Stimulated activated CD8-positive, alpha-beta memory T cell treated with anti-CD3 and anti-CD28 coated beads, Interleukin-15, amount 100 ng/mL, for 24 hours (primary cell): ENCODE measurements around the gene PBLD.
"Not testable (repeated sequence)": the region's sequence is repeated elsewhere in the genome, so short reads cannot be mapped to it uniquely, and the experiment has no call there.

Experiments used
- DNase-seq: peaks from one replicate; pipeline ENCODE4 v3.0.0-alpha.2; 2020; ENCODE audit warnings: low read depth

Gene PBLD

DNA sequence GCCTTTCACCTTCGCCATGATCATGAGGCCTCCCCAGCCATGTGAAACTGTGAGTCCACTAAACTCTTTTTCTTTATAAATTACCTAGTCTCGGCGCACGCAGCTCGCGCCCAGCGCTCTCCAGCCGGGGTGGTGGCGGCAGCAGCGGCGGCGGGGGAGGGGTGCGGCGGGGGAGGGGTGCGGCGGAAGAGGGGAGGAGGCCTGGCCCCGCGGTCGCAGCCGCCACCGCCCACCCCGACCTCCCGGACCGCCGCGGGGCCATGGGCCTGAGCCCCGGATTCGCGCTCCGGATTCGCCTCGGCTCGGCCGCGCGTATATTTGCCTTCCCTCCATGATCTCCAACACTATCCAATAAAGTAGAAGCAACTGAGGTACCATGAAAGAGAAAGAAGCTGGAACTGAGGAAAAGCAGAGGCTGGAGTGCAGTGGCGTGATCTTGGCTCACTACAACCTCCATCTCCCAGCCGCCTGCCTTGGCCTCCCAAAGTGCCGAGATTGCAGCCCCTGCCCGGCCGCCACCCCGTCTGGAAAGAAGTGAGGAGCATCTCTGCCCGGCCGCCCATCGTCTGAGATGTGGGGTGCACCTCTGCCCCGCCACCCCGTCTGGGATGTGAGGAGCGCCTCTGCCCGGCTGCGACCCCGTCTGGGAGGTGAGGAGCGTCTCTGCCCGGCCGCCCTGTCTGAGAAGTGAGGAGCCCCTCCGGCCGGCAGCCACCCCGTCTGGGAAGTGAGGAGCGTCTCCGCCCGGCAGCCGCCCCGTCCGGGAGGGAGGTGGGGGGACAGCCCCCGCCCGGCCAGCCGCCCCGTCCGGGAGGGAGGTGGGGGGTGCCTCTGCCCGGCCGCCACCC is 53.6 kb downstream of the PBLD start:
- not testable (repeated sequence) for DNase-seq

DNA sequence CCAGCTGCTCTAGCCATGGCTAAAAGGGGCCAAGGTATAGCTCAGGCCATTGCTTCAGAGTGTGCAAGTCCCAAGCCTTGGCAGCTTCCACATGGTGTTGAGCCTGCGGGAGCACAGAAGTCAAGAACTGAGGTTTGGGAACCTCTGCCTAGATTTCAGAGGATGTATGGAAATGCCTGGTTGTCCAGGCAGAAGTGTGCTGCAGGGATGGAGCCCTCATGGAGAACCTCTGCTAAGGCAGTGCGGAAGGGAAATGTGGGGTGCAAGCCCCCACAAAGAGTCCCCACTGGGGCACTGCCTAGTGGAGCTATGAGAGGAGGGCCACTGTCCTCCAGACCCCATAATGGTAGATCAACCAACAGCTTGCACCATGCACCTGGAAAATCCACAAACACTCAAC is 54.9 kb downstream of the PBLD start:
- not testable (repeated sequence) for DNase-seq

DNA sequence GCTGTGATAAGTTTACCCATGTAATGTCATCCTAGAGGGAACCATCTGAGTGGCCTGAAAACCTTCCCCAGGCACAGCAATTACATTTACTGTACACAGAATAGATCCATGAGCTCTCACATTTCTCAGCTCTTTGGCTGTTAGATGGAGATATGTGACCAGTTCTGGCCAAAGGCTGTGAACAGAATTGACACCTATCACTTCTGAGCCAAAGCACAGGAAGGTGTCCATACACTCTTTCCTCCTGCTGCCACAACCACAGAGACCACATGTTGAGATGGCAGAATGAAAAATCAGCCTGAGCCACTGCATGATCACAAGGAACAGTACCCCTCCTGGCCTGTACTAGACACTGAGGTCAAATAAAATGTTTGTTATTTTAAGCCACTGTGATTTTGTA is 56.5 kb downstream of the PBLD start:
- no peak for DNase-seq

DNA sequence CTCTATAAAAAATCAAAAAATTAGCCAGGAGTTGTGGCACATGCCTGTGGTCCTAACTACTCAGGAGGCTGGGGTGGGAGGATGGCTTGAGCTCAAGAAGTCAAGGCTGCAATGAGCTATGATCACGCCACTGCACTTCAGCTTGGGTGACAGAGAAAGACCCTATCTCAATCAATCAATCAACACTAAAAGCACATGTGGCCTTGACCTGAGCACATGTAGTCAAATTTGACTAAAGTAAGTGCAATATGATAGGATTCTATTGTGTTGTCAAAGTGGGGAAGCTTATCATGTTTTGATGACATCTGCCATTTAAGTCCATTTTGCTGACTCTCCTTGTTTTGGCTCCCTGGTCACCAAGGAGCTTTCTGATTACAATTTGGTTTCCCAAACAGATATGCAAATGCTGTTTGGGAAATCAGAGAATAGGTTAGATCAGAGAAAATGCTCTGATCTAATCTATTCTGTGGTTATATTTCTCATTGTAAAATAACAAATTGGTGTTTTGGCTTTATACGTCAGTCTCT is 57.1 kb downstream of the PBLD start:
- no peak for DNase-seq

DNA sequence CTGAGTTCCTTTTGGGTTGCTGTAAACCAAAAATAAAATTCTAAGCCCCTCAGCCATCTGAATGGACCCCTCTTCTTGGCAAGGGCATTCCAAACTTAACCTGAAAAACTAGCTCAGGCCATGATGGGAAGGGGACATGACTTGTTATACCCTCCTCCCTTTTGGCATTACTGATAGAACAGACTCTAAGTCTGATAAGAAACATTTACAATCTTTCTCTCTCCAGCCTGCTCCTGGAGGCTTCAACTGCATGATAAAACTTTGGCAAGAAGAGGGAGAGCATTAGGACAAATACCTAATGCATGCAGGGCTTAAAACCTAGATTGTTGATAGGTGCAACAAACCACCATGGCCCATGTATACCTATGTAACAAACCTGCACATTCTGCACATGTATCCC is 59.9 kb downstream of the PBLD start:
- DNase-seq: no peak

DNA sequence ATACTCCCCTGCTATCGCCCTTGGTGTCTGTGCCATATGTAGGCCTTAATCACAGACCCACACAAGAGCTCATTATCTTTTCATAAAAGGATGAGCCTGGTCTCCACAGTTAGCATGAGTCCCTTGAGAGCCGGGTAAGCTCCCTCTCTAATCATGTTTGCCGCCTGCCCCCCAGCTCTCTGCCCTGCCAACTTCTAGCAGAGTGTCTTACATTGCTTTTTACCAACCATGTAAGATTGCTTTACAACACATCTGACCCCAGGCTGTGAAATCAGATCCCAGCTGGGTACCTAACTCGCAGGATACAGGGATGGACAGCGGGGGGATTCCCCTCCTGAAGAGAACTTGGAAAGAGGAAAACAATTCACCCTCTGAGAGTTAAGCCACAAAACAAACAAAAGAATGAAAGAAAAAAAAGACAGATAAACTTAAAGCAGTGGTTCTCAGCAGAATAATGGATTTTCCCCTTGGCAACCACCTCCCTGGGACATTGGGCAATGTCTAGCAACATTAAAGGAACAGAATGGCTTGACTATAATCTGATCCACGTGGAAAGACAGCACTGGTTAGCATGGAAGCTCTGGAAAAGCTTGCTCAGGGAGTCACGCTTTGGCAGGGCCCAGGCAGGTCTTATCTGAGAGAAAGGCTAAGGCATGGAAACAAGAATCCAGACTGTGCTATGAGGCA is 61.4 kb downstream of the PBLD start:
- DNase-seq: no peak

DNA sequence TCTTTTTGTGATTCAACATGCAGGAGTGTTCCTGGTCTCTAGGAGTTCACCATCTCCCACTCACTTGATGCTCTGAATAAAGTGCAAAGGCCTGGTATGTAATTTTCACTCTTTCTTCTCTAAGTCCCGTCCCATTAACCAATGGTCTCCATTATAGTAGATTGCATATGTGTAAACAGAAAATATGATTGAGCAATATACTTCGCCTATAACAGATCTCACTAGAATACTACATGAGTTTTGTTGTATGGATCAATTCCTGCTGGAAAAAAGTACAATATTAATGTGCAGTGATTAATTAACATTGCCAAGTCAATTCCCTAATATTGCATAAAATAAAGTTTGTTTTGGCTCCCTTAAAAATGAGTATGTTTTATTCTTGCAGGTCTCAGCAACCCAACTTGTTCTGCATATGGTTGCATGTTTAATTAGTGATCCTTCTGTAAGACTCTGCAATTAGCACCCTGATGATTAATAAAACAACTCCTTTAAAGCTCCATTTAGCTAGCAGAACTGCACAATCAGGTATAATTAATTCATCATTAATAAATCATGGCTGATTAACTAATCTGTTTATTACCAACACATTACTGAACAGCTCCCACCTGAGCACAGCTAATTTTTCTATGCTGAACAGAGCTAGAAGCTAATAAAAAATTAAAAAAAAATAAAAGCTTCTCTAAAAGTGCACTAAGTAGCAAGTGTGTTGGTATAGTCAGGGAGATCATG is 63.0 kb downstream of the PBLD start:
- DNase-seq: no peak

DNA sequence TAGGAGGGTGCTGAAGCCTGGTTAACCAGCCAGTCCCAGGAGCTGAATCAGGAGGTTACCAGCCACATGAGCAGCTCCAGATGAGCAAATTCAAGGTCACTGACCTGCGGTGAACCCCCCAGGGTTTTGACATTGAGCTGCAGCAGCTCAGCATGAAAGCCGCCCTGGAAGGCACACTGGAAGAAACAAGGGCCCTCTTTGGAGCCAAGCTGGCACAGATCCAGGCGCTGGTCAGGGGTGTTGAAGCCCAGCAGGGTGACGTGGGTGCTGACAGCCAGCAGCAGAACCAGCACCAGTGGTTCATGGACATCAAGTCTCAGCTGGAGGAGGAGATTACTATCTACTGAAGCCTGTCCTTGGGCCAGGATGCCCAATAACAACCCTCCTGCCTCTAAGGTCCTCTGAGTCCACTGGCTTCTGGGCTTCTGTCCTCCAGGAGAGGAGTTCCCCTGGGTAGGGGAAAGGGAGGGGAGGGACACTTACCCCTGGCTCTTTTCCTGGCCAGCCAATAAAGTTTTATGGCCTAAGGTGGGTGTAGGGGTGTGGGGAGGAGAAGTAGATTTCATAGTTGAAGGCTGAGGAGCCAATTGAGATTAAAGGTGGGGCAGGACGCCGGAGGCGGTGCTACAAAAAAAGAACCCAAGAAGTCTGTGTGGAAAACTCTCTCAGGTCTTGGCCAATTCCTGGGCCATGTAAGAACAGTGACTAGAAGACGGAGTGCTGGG is 71.4 kb downstream of the PBLD start:
- no peak for DNase-seq

DNA sequence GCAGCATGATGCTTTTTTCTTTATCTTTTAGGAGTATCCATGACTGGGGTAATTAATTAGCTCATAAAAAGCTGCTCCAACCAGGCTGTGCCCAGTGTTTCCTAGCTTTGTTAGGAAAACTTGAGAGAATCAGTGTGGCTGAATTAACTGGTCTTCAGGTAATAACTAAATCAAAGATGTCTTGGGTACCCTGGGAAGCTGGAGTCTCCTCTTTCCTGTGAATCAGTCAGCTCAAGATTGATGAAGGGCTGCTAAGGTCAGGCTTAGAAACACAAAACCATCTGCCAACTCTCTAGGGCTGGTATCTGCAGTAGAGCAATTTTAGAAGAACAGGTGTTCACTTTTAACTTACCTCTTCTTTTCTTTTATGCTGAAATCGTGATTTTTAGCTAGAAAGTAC is 79.4 kb downstream of the PBLD start:
- DNase-seq: no peak

DNA sequence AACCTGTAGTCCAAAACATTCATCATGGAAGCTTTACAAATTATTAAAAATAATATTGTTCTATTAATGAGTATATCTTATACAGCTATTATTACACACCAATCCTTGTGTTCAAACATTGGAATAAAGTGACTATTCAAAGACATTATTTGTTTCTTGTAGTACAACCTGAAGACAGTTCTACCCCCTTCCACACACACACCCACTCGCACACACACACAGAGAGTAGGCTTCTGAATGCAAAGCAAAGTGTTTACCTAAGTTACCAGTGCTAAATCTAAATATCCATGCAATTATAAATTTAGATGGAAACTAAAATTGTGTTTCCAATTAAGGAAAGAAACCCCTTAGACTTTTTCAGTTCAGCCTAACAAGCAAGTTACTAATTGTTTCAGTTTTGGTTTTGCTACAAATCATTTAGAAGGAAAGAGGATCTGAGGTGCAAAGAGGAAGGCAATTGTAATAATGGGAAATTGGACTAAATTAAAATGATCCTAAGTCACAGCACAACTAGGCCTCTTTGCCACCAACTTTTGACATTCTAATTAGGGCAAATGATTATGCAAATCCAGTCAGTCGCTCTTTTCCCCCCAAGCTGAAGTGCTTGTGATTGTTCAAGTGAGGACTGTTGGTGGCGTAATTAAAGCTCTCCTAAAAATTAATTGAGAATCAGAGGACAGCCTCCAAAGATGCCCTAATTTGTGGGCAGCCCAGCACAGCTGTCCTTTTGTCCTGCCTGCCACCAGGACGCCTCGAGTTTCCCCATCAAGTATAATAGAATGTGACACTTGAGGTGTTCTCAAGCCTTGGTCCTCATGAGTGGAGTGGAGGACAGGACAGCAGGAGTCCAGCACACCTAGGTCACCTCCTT is 80.9 kb downstream of the PBLD start:
- no peak for DNase-seq

DNA sequence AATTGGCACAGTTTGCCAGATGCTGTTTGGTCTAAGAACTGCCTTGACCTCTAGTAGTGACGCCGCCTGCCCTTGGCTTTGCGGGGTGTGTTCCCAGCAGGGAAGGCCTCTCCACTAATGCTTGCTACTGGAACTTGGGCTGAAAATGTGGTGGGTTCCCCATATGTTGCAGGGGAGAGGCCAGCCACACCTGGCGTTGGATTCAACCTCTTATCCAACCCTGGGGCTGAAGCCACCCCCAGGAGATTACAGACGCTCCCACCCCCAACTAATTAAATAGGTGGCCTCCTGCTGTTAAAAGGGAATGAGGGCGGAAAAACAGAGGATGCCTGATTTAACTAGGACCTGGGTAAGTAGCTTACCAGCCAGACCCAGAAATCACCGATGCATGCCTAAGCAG is 81.6 kb downstream of the PBLD start:
- DNase-seq: no peak

DNA sequence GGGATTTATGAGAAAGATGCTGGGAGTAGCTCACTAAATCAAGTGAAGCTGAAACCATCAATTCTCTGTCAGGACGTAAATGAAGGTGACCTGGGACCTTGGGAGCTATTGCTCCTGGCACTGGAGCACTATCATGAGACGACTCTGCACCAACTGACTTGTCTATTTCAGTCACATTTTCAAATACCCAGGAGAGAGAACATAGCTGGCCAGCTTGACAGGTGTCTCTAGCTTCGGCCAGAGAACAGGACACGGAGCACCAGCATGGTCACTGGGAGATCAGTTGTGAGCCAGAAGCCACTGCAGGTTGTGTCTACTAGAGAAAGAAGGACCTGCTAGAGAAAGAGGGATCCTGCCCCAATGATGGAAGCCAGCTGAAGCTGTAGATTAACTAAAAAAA is 83.4 kb downstream of the PBLD start:
- DNase-seq: no peak

DNA sequence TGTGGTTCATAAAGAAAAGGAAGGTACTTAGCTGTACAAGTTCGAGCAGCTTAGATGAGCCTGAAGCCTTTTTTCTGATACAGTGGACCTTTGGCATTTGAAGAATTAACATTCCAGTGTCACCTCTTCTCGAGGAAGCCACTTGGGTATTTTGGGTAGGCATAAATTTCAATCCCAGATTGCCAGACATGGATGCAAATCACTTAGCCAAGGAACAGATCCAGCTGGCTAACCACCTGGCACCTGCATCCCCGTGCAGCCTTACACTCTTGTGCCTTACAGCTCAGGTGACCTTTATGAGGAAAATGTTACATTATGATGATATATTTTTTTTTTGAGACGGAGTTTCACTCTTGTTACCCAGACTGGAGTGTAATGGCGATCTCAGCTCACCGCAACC is 84.8 kb downstream of the PBLD start:
- DNase-seq: no peak

DNA sequence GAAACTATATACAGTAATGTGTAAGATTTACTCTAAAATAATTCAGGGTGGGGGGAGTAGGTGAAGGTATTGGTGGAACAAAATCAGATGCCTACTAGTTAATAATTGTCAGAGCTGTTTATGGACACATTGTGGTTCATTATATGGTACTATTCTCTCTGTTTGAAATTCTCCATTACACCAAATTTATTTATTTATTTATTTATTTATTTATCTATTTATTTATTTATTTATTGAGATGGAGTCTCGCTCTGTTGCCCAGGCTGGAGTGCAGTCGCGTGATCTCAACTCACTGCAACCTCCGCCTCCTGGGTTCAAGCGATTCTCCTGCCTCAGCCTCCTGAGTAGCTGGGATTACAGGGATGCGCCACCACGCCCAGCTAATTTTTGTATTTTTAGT is 86.3 kb downstream of the PBLD start:
- DNase-seq: not testable (repeated sequence)

DNA sequence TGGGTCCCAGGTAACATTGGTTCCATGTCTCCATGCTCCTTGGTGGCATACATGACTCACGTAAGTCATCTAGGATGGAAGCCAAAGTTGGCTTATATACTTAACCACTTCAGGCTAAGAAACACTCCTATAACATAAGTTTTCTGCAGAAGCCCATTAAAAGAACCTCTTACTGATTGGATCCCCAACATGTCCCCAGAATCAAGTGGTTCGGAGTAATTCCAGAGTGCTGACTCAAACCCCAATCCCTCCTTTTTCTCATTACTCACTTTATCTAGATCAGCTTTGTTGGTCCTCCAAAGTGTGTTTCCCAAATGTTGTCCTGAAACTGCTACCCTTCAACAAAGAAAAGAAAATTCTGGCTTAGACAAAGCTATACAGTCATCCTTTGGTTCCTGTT is 90.7 kb downstream of the PBLD start:
- no peak for DNase-seq

DNA sequence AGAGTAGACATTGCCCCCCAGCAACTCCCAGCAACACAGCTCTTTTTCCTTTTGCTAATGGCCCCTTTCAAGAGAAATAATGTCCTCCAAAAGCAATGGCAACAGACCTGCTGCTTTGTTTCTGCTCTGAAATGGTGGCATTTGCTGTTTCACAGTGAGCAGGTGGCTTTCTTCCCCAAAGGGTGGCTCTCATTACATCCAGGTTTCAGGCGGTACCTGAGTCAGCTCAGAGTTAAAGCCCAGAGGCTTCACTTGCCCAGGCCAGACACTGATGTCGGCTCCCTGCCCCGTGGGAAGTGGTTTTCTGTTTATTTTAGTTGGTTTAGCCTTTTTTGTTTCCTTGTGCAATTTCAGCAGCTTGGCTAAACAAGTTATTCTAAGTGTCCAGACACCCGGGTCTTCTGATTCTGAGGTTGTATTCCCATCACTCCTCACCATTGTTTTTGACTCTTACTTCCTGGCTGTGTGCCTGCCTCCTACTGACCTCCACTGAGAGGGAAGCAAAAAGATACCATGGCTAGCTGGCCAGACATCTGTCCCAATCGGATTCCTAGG is 93.1 kb downstream of the PBLD start:
- no peak for DNase-seq

DNA sequence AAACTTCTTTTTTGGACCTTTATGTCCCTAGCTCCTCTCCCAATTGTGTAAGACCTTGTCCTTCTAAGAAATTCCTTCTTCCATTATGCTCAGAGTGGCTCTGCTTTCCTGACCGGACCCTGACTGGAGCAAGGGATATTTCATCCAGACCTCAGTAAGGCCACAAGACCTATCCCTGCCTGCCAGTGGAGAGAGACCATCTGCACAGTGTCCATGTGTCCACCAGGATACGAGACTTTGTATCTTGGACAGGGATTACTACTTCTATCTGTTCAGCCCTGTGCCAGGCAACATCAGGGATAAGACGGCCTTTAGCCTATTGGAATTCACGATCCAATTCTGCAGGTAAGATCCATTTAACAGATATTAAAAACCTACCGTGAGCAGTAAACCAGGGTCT is 93.7 kb downstream of the PBLD start:
- DNase-seq: no peak

DNA sequence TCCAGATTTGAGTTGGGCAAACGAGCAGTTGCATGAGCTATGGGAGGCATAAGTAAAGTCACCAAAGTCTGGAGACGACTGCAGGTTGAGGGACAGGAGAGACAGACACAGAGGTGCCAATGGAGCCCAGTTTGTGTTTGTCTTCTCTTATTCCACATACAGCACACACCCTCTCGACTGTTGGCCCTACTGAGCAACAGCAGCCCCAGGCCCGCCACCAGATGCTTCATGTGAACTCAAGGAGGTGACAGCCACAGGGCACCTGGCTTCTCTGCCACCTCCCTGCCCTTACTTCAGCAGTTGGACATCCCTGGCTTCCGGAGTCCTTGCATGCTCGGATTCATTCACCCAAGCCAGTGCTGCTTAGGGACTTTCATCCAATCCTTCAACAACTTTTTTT is 94.4 kb downstream of the PBLD start:
- no peak for DNase-seq

DNA sequence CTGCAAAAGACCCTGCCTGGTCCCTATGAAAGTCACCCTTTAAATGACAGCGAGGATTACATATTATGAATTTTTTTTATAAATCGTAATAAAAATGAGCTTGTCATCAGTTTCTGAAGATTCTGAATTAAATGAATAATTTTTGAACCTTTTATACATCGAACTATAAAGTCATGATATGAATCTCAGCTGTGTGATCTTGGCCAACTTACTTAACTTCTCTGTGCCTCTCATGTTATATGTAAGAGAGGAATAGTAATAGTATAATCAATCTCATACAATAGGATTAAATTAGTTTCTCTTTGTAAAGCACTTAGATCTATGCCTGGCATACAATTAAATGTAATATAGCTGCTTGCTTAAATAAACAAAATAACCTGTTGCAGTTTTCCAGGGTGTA is 95.6 kb downstream of the PBLD start:
- DNase-seq: no peak

DNA sequence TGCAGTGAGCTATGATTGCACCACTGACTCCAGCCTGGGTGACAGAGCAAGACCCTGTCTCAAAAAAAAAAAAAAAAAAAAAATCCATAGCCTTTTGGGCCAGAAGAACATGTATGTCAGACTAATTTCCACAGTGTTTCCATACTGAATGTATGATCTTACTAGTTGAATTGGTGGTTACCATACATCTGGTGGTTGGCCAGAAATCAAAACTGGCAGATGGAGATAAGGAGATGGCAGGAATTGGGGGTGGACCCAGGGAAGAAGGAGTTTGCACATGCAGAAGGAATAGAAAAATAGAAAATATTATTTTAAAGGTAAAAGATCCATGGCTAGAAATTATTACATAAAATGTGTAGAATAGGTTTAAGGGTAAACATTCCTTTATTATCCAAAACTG is 97.1 kb downstream of the PBLD start:
- DNase-seq: no peak

DNA sequence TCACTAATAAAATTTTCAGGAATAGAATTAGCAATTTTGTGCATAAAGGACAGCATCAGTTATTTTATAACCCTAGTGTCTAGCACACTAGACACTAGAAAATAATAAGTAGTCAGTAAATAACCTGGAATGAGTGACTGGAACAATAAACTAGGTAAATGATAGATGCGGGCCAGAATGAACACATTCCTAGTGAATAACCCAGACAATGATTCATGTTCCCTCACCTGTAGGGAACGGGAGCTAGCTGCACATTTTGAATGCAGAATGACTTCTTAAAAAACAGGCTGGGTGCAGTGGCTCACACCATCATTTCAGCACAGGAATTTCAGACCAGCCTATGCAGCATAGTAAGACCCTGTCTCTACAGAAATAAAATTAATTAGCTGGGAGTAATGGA is 97.6 kb downstream of the PBLD start:
- no peak for DNase-seq
